Panc1 (cell line): ENCODE results near the gene GZF1. TPM values are rescaled to one million over a fixed set of nuclear protein-coding genes. Genes with fewer than 3 reads are reported as not detected.

Source experiments
- ATAC-seq: fragments of 200-7000 bp; cut with Tn5 transposase; 2 replicates; pipeline ENCODE4 v1.9.1; 2020; ENCODE audit warnings: mild to moderate bottlenecking, moderate library complexity
- BruUV-seq: library from RNA; stranded (reverse); fragments of 400-500 nt; replicated peaks from 2 replicates; lab custom pipeline; 2021; lab: Mats Ljungman, UMichigan
- CTCF ChIA-PET: fragments of 300-600 bp; sonication (Branson Sonifier 250); formaldehyde crosslinking; loops from one replicate; lab custom pipeline; 2022; ENCODE audit warnings: antibody characterized with exemption; lab: Charles Lee
- POLR2A ChIA-PET: fragments of 300-600 bp; sonication (Branson Sonifier 250); formaldehyde crosslinking; loops from one replicate; lab custom pipeline; 2022; ENCODE audit warnings: antibody characterized with exemption; lab: Charles Lee
- DNase-seq: peaks from one replicate; pipeline ENCODE4 v3.0.0-alpha.2; 2010; ENCODE audit warnings: low read depth, low spot score
- H3K27ac ChIP-seq: 2 replicates; pipeline ENCODE4 v1.5.1; 2011; ENCODE audit warnings: mild to moderate bottlenecking, low read length, inconsistent platforms
- H3K27me3 ChIP-seq: fragments of 200-500 bp; sonication (Bioruptor generic); 2 replicates; pipeline ENCODE4 v1.6.0; 2014; ENCODE audit warnings: low read length, inconsistent platforms; ENCODE audit not compliant: control insufficient read depth, insufficient read depth
- H3K36me3 ChIP-seq: fragments of 200-500 bp; sonication (Bioruptor generic); 2 replicates; pipeline ENCODE4 v1.5.1; 2014; ENCODE audit warnings: inconsistent platforms, mild to moderate bottlenecking, low read length, moderate library complexity; ENCODE audit not compliant: control insufficient read depth, insufficient read depth
- H3K4me1 ChIP-seq: 2 replicates; pipeline ENCODE4 v1.5.1; 2011; ENCODE audit warnings: inconsistent platforms, mild to moderate bottlenecking, low read length, moderate library complexity; ENCODE audit not compliant: control insufficient read depth, insufficient read depth
- H3K4me3 ChIP-seq, 2 experiments: 2 replicates each; pipeline ENCODE4 v1.5.1; 2011 to 2012; ENCODE audit warnings: low read depth in 2 of 2, low read length in 2 of 2, mild to moderate bottlenecking in 2 of 2, inconsistent platforms in 1 of 2, moderate library complexity in 1 of 2
- H3K9me3 ChIP-seq: fragments of 200-500 bp; sonication (Bioruptor generic); 2 replicates; pipeline ENCODE4 v1.5.1; 2014; ENCODE audit warnings: low read depth, mild to moderate bottlenecking, inconsistent platforms, low read length, moderate library complexity; ENCODE audit not compliant: control insufficient read depth, insufficient read depth
- CTCF ChIP-seq: fragments of 450-650 bp; IDR thresholded peaks from 2 replicates; pipeline ENCODE4 v1.5.1; 2017; ENCODE audit warnings: mild to moderate bottlenecking
- POLR2AphosphoS5 ChIP-seq: IDR thresholded peaks from 2 replicates; pipeline ENCODE4 v1.6.1; 2012; ENCODE audit warnings: mild to moderate bottlenecking, low read depth, low read length, moderate library complexity
- REST ChIP-seq, 2 experiments: IDR thresholded peaks; 2 replicates each; pipeline ENCODE4 v1.6.1; 2011 to 2012; ENCODE audit warnings: low read depth in 2 of 2, control low read depth in 1 of 2, low read length in 1 of 2, mild to moderate bottlenecking in 1 of 2, moderate library complexity in 1 of 2; ENCODE audit not compliant: insufficient read depth in 1 of 2
- SIN3A ChIP-seq: IDR thresholded peaks from 2 replicates; pipeline ENCODE4 v1.6.1; 2012; ENCODE audit warnings: low read depth, mild to moderate bottlenecking, low read length, moderate library complexity, borderline replicate concordance; ENCODE audit not compliant: insufficient read depth
- TCF7L2 ChIP-seq: IDR thresholded peaks from 2 replicates; pipeline ENCODE4 v1.6.1; 2011; ENCODE audit warnings: mild to moderate bottlenecking, low read depth, low read length, inconsistent platforms
- in situ Hi-C: cut with HindIII; loops from 2 replicates; pipeline ENCODE4 v1.10.0; 2016; ENCODE audit warnings: low sequenced_read_pairs, low pct_unique_long_range_greater_than_20kb
- intact Hi-C: fragments of 100-400 bp; cut with micrococcal nuclease; formaldehyde crosslinking; loops from one replicate; pipeline ENCODE4 v1.10.0; 2022; ENCODE audit not compliant: unreplicated experiment
- total RNA-seq: library from RNA; stranded (reverse); gene quantifications from one replicate; pipeline ENCODE4 v1.2.1, GENCODE V29; 2021; ENCODE audit not compliant: unreplicated experiment

The GZF1 gene
- total RNA-seq, 1 experiment from 2014 or later = 18.0 TPM

GRCh38 chr20:23344336-23344735, 17.6 kb upstream of the GZF1 start:
- no peak overlapping the region for H3K4me3 ChIP-seq
- ChIA-PET CTCF (interaction anchor here (0.7 kb wide), 1 partner anchor 646 kb away, joined by 3 read pairs; no protein-coding TSS in a partner anchor), POLR2A (no interaction called here)
- no peak for TF ChIP-seq REST (IDR thresholded peaks at IDR 0.05; ENCODE audit: insufficient read depth in 1 of 2, low read depth in 2 of 2, low read length in 1 of 2)
- no peak for TF ChIP-seq CTCF
- TF ChIP-seq TCF7L2 = no peak
- TF ChIP-seq POLR2AphosphoS5 = no peak
- TF ChIP-seq SIN3A = no peak
- H3K9me3 ChIP-seq = no peaks in the 10 kb centered on the region
- intact Hi-C loops (loop anchor here (10.0 kb wide), 2 partner anchors 90 to 1010 kb away; no protein-coding TSS in a partner anchor), in situ Hi-C loops (no loop called here)
- BruUV-seq = no TSS peak
- ATAC-seq (no peak), DNase-seq (no peak)
- H3K27me3 ChIP-seq = no peaks in the 10 kb centered on the region
- H3K36me3 ChIP-seq = no peaks in the 10 kb centered on the region
- H3K27ac ChIP-seq = no peak overlapping the region
- H3K4me1 ChIP-seq = peaks cover 5% of the 10 kb centered on the region

GRCh38 chr20:23346002-23346401, 16.0 kb upstream of the GZF1 start:
- intact Hi-C loops = loop anchor here (10.0 kb wide), 2 partner anchors 91 to 1011 kb away; no protein-coding TSS in a partner anchor
- Histone ChIP-seq H3K4me1 (peaks cover 8% of the 10 kb centered on the region), H3K27ac (no peak overlapping the region), H3K9me3 (no peaks in the 10 kb centered on the region), H3K36me3 (no peaks in the 10 kb centered on the region; the same call in 1 of the 2 replicates), H3K4me3 (no peak overlapping the region), H3K27me3 (no peaks in the 10 kb centered on the region)
- no TSS peak for BruUV-seq
- ATAC-seq (no peak), DNase-seq (no peak)
- TF ChIP-seq REST (IDR thresholded peaks at IDR 0.05; ENCODE audit: insufficient read depth in 1 of 2, low read depth in 2 of 2, low read length in 1 of 2) = no peak
- TF ChIP-seq TCF7L2 = no peak
- TF ChIP-seq POLR2AphosphoS5 = no peak
- no peak for TF ChIP-seq CTCF
- TF ChIP-seq SIN3A = no peak
- ChIA-PET CTCF (no interaction called here), POLR2A (no interaction called here)
- in situ Hi-C loops = no loop called here
